Uterus (tissue), 2 donors: ENCODE measurements around the gene SS18.

Experiments
- CTCF ChIP-seq, 4 experiments: fragments of 200-600 bp in 2 of 4; fragments of 450-650 bp in 2 of 4; sonication (generic) in 2 of 4; IDR thresholded peaks; one replicate each; pipeline ENCODE4 v1.5.1; 2016 to 2019; ENCODE audit warnings: antibody characterized with exemption in 4 of 4, mild to moderate bottlenecking in 2 of 4, moderate library complexity in 1 of 4
- POLR2A ChIP-seq, 2 donors: fragments of 450-650 bp; IDR thresholded peaks; one replicate each; pipeline ENCODE4 v1.6.1; 2016; ENCODE audit warnings: antibody characterized with exemption in 2 of 2, mild to moderate bottlenecking in 1 of 2, moderate library complexity in 1 of 2

- no peak for TF ChIP-seq CTCF (IDR thresholded peaks at IDR 0.05)
- no peak for TF ChIP-seq POLR2A (IDR thresholded peaks at IDR 0.05)
Measured at GRCh38 chr18:26104035-26104434, 13.6 kb upstream of the SS18 start.
